Activated CD8-positive, alpha-beta memory T cell treated with anti-CD3 and anti-CD28 coated beads for 24 hours (primary cell): Measurements from ENCODE around the gene PMAIP1.
"Not testable (repeated sequence)": the region's sequence is repeated elsewhere in the genome, so short reads cannot be mapped to it uniquely, and the experiment has no call there.

Experiments
- DNase-seq: peaks from one replicate; pipeline ENCODE4 v3.0.0-alpha.2; 2020

The PMAIP1 gene

GRCh38 chr18:59899298-59900221, at the start of gene PMAIP1:
TSS of gene PMAIP1 (plus strand) at chr18:59899996. CDS start at chr18:59900178, 182 bp downstream.
- peak; percentile 95 for DNase-seq

GRCh38 chr18:59851784-59852399, 47.9 kb upstream of the PMAIP1 start:
- no peak for DNase-seq

- no peak for DNase-seq
Observed at GRCh38 chr18:59852548-59852947, 47.2 kb upstream of the PMAIP1 start.

- no peak for DNase-seq
Observed at GRCh38 chr18:59853380-59853779, 46.4 kb upstream of the PMAIP1 start.

- DNase-seq: not testable (repeated sequence)
Observed at GRCh38 chr18:59853988-59854387, 45.8 kb upstream of the PMAIP1 start.

GRCh38 chr18:59861009-59861408, 38.8 kb upstream of the PMAIP1 start:
- no peak for DNase-seq

- DNase-seq: no peak
Observed at GRCh38 chr18:59861963-59862819, 37.6 kb upstream of the PMAIP1 start.

GRCh38 chr18:59865241-59865986, 34.4 kb upstream of the PMAIP1 start:
- no peak for DNase-seq

GRCh38 chr18:59866551-59867269, 33.1 kb upstream of the PMAIP1 start:
- no peak for DNase-seq

GRCh38 chr18:59867337-59868104, 32.3 kb upstream of the PMAIP1 start:
- no peak for DNase-seq

GRCh38 chr18:59870623-59871130, 29.1 kb upstream of the PMAIP1 start:
- no peak for DNase-seq

- no peak for DNase-seq
Observed at GRCh38 chr18:59871711-59872362, 28.0 kb upstream of the PMAIP1 start.

GRCh38 chr18:59873641-59874040, 26.2 kb upstream of the PMAIP1 start:
- DNase-seq: no peak

- no peak for DNase-seq
Observed at GRCh38 chr18:59874166-59874565, 25.6 kb upstream of the PMAIP1 start.

GRCh38 chr18:59876310-59876626, 23.5 kb upstream of the PMAIP1 start:
- no peak for DNase-seq

- no peak for DNase-seq
Observed at GRCh38 chr18:59877361-59877760, 22.4 kb upstream of the PMAIP1 start.

- DNase-seq: no peak
Observed at GRCh38 chr18:59878644-59879043, 21.2 kb upstream of the PMAIP1 start.

- no peak for DNase-seq
Observed at GRCh38 chr18:59881728-59882656, 17.8 kb upstream of the PMAIP1 start.

GRCh38 chr18:59884351-59884750, 15.4 kb upstream of the PMAIP1 start:
- DNase-seq: no peak
